Fibroblast of lung (primary cell): ENCODE results near the gene AKR1E2. TPM values are rescaled to one million over a fixed set of nuclear protein-coding genes. Genes with fewer than 3 reads are reported as not detected.

Experiments used
- DNase-seq, 2 donors: peaks; one replicate each; pipeline versions ENCODE4 v3.0.0 to v3.0.0-alpha.2; 2010; ENCODE audit warnings: low read depth in 2 of 2
- H2AFZ ChIP-seq: 2 replicates; pipeline ENCODE4 v1.5.1; 2012; ENCODE audit warnings: low read length, control low read depth, inconsistent platforms
- H3K27ac ChIP-seq: 2 replicates; pipeline ENCODE4 v1.5.1; 2011; ENCODE audit warnings: low read length, control low read depth; ENCODE audit not compliant: insufficient read depth
- H3K27me3 ChIP-seq: 2 replicates; pipeline ENCODE4 v1.5.1; 2011; ENCODE audit warnings: mild to moderate bottlenecking, low read length; ENCODE audit not compliant: control insufficient read depth, insufficient read depth
- H3K36me3 ChIP-seq: 2 replicates; pipeline ENCODE4 v1.5.1; 2011; ENCODE audit warnings: low read length; ENCODE audit not compliant: control insufficient read depth, insufficient read depth
- H3K4me1 ChIP-seq: 2 replicates; pipeline ENCODE4 v1.5.1; 2011; ENCODE audit warnings: low read length; ENCODE audit not compliant: control insufficient read depth, insufficient read depth; ENCODE audit errors: extremely low read depth
- H3K4me2 ChIP-seq: 2 replicates; pipeline ENCODE4 v1.5.1; 2011; ENCODE audit warnings: low read length, control low read depth; ENCODE audit not compliant: insufficient read depth; ENCODE audit errors: extremely low read depth
- H3K4me3 ChIP-seq, 4 experiments: fragments of 200-600 bp in 1 of 4; sonication (generic) in 1 of 4; replicated peaks in 1 of 4; 2 replicates each; pipeline ENCODE4 v1.5.1; 2011 to 2016; ENCODE audit warnings: low read length in 4 of 4, low read depth in 3 of 4, mild to moderate bottlenecking in 3 of 4, control low read depth in 2 of 4, inconsistent platforms in 1 of 4, mixed read lengths in 1 of 4; ENCODE audit not compliant: insufficient read depth in 1 of 4; ENCODE audit errors: control extremely low read depth in 1 of 4
- H3K79me2 ChIP-seq: 2 replicates; pipeline ENCODE4 v1.5.1; 2012; ENCODE audit warnings: mild to moderate bottlenecking, low read length, inconsistent platforms; ENCODE audit not compliant: control insufficient read depth, insufficient read depth
- H3K9ac ChIP-seq: 2 replicates; pipeline ENCODE4 v1.5.1; 2011; ENCODE audit warnings: mild to moderate bottlenecking, low read length, control low read depth; ENCODE audit not compliant: insufficient read depth
- H3K9me3 ChIP-seq: 2 replicates; pipeline ENCODE4 v1.5.1; 2012; ENCODE audit warnings: low read depth, low read length; ENCODE audit not compliant: control insufficient read depth, insufficient read depth
- H4K20me1 ChIP-seq: 2 replicates; pipeline ENCODE4 v1.5.1; 2011; ENCODE audit warnings: low read length; ENCODE audit not compliant: control insufficient read depth, insufficient read depth; ENCODE audit errors: extremely low read depth
- EZH2 ChIP-seq: IDR thresholded peaks from 2 replicates; pipeline ENCODE4 v1.5.1; 2012; ENCODE audit warnings: low read length, control low read depth, mild to moderate bottlenecking; ENCODE audit errors: missing control alignments
- polyA plus RNA-seq, 2 donors: library from polyadenylated mRNA; depleted of rRNA in 1 of 2; stranded (reverse) in 1 of 2; unstranded in 1 of 2; fragments of >200 nt; gene quantifications; 2 replicates each; pipeline ENCODE4 v1.2.1, GENCODE V29; 2011 to 2012; ENCODE audit warnings: missing spikeins in 1 of 2
- total RNA-seq: library from RNA; depleted of rRNA; stranded (reverse); fragments of >200 nt; gene quantifications from 2 replicates; pipeline ENCODE4 v1.2.1, GENCODE V29; 2014
- TF ChIP-seq, protein P1 (sequence below), 2 donors: IDR thresholded peaks in 1 of 2; conservative IDR thresholded peaks in 1 of 2; 1 replicate in 1 of 2; 2 replicates in 1 of 2; pipeline ENCODE4 v1.5.1; 2011 to 2012; ENCODE audit warnings: low read length in 2 of 2, control low read depth in 1 of 2, inconsistent platforms in 1 of 2, low read depth in 1 of 2, mild to moderate bottlenecking in 1 of 2

AKR1E2 gene
- total and polyA plus RNA-seq, 2 donors (not counting 1 experiment from before 2014, with no cell fraction given), result 2.2 to 11.7 TPM

DNA sequence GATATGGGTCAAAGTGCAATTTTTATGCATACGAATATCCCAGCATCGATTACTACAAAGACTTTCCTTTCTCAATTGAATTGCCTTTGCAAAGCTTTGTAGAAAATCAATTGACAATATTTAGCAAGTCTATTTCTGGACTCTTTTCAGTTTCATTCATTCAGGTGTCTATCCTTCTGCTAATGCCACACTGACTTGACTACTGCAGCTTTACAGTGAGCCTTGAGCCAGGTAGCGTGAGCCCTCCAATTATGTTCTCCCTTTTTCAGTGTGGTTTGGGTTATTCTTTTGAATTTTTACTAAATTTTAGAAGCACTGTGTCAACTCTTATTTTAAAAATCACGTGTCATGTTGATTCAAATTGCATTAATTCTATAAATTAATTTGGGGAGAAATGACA, 19.5 kb upstream of the AKR1E2 start:
- H3K36me3 ChIP-seq, result no peaks in the 10 kb centered on the region
- TF ChIP-seq, protein P1, sequence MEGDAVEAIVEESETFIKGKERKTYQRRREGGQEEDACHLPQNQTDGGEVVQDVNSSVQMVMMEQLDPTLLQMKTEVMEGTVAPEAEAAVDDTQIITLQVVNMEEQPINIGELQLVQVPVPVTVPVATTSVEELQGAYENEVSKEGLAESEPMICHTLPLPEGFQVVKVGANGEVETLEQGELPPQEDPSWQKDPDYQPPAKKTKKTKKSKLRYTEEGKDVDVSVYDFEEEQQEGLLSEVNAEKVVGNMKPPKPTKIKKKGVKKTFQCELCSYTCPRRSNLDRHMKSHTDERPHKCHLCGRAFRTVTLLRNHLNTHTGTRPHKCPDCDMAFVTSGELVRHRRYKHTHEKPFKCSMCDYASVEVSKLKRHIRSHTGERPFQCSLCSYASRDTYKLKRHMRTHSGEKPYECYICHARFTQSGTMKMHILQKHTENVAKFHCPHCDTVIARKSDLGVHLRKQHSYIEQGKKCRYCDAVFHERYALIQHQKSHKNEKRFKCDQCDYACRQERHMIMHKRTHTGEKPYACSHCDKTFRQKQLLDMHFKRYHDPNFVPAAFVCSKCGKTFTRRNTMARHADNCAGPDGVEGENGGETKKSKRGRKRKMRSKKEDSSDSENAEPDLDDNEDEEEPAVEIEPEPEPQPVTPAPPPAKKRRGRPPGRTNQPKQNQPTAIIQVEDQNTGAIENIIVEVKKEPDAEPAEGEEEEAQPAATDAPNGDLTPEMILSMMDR (conservative IDR thresholded peaks at IDR 0.05 in 1 of 2, IDR thresholded peaks at IDR 0.05 in 1 of 2; ENCODE audit: low read depth in 1 of 2, low read length in 2 of 2), result no peak
- no peak for TF ChIP-seq EZH2
- peaks cover 8% of the 10 kb centered on the region for H3K4me1 ChIP-seq
- H3K9me3 ChIP-seq, result no peaks in the 10 kb centered on the region
- no peaks in the 10 kb centered on the region for H3K27me3 ChIP-seq
- H3K4me3 ChIP-seq, result no peak overlapping the region
- H3K4me2 ChIP-seq, result no peak overlapping the region
- H4K20me1 ChIP-seq, result no peaks in the 10 kb centered on the region
- no peak overlapping the region for H3K9ac ChIP-seq
- no peaks in the 10 kb centered on the region for H3K79me2 ChIP-seq
- H3K27ac ChIP-seq, result no peak overlapping the region
- H2AFZ ChIP-seq, result no peak overlapping the region
- DNase-seq, result no peak

DNA sequence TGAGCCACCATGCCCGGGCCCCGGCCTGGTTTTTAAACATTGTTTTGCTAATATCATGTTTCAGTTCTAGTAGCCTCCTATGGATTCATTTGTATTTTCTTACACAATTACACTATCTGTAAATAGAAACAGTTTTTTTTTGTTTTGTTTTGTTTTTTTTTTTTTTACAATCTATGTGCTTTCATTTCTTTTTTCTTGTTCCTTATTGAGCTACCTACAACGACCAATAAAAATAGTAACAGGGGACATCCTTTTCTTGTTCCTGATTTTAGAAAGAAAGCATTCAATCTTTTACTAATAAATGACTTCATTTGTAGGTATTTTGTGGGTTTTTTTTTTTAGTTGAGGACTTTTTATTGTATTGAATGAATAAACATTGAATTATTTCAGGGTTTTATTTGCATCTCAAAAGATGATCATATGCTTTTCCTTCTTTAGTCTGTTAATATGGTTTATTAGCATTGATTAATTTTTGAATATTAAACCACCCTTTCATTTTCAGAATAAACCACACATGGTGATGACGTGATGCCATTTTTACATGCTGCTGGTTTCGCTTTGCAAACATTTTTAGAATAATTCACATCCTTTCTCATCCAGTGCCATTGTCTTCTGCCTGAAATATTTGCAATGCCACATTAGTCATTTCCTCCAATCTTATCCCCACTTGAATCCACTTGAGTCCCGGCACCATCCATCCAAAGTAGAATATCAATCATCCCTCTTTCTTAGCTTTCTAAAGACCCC, 18.1 kb upstream of the AKR1E2 start:
- no peaks in the 10 kb centered on the region for H4K20me1 ChIP-seq
- peak overlapping the region; percentile 26 for H2AFZ ChIP-seq
- H3K27ac ChIP-seq, result peak overlapping the region; percentile 17
- H3K4me2 ChIP-seq, result peak overlapping the region; percentile 56
- H3K79me2 ChIP-seq, result no peaks in the 10 kb centered on the region
- peak overlapping the region in 1 of 4 experiments; percentile 21 for H3K4me3 ChIP-seq
- no peaks in the 10 kb centered on the region for H3K9me3 ChIP-seq
- H3K4me1 ChIP-seq, result peaks cover 10% of the 10 kb centered on the region
- no peaks in the 10 kb centered on the region for H3K36me3 ChIP-seq
- DNase-seq, result peak; percentile 60 to 94
- TF ChIP-seq, protein P1 (conservative IDR thresholded peaks at IDR 0.05 in 1 of 2, IDR thresholded peaks at IDR 0.05 in 1 of 2; ENCODE audit: low read depth in 1 of 2, low read length in 2 of 2), result no peak
- no peak for TF ChIP-seq EZH2
- no peak overlapping the region for H3K9ac ChIP-seq
- H3K27me3 ChIP-seq, result no peaks in the 10 kb centered on the region

DNA sequence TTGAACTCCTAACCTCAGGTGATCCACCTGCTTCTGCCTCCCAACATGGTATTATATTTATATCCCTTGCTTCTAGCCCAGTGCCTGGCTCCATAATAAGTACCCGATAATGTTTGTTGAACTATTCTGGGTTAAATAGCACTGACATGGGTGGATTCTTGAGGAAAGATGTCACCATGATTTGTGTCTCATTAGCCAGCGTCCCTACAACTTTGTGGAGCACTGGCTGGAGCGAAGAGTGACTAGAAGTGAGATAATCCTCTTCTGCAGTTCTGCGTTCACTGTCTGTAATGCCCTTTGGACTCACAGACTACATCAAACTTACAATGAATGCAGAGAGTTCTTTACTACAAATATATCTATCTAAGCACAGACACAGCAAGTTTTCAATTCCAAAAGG, 16.9 kb upstream of the AKR1E2 start:
- Histone ChIP-seq H3K27me3 (no peaks in the 10 kb centered on the region), H3K79me2 (no peaks in the 10 kb centered on the region), H3K4me1 (peaks cover 7% of the 10 kb centered on the region), H2AFZ (no peak overlapping the region), H3K9me3 (no peaks in the 10 kb centered on the region), H3K4me2 (no peak overlapping the region), H3K27ac (no peak overlapping the region), H4K20me1 (no peaks in the 10 kb centered on the region), H3K9ac (no peak overlapping the region), H3K36me3 (no peaks in the 10 kb centered on the region), H3K4me3 (no peak overlapping the region)
- TF ChIP-seq, protein P1 (conservative IDR thresholded peaks at IDR 0.05 in 1 of 2, IDR thresholded peaks at IDR 0.05 in 1 of 2; ENCODE audit: low read depth in 1 of 2, low read length in 2 of 2), result no peak
- no peak for TF ChIP-seq EZH2
- no peak for DNase-seq
